HFFc6 (cell line): Measurements from ENCODE around the gene BRDT. TPM values are rescaled to one million over a fixed set of nuclear protein-coding genes. Genes with fewer than 3 reads are reported as not detected.

Source experiments
- DNase-seq: peaks from one replicate; pipeline ENCODE4 v3.0.0-alpha.2; 2018
- H3K27ac Mint-ChIP-seq: 2 replicates; pipeline ENCODE4 v1.8.0; 2020; ENCODE audit warnings: mild to moderate bottlenecking, mixed read lengths
- H3K27me3 Mint-ChIP-seq: 2 replicates; pipeline ENCODE4 v1.8.0; 2021; ENCODE audit warnings: mild to moderate bottlenecking, moderate library complexity, mixed read lengths; ENCODE audit not compliant: insufficient read depth
- H3K36me3 Mint-ChIP-seq: 2 replicates; pipeline ENCODE4 v1.8.0; 2021; ENCODE audit warnings: low read depth, mixed read lengths
- H3K4me1 Mint-ChIP-seq: 2 replicates; pipeline ENCODE4 v1.8.0; 2020; ENCODE audit warnings: low read depth, mixed read lengths
- H3K4me3 Mint-ChIP-seq: 2 replicates; pipeline ENCODE4 v1.8.0; 2020; ENCODE audit warnings: mild to moderate bottlenecking, moderate library complexity, mixed read lengths
- H3K9me3 Mint-ChIP-seq: 2 replicates; pipeline ENCODE4 v1.8.0; 2020; ENCODE audit warnings: mild to moderate bottlenecking, mixed read lengths
- total RNA-seq, 6 experiments: library from RNA; stranded (reverse); fragmentation: NEBNext Ultra II Directional; extraction: Animal tissue kit (Norgen Biotek cat#: 25700); gene quantifications; 2 replicates in 1 of 6; 3 replicates in 5 of 6; pipeline ENCODE4 v1.2.3, GENCODE V29; 2021
- TF ChIP-seq, protein P1 (sequence below): fragments of 200-600 bp; sonication (generic); IDR thresholded peaks from 2 replicates; pipeline ENCODE4 v1.5.0; 2021; ENCODE audit warnings: antibody characterized with exemption, mild to moderate bottlenecking

The BRDT gene
- total RNA-seq, 6 experiments from 2014 or later, result not detected

DNA sequence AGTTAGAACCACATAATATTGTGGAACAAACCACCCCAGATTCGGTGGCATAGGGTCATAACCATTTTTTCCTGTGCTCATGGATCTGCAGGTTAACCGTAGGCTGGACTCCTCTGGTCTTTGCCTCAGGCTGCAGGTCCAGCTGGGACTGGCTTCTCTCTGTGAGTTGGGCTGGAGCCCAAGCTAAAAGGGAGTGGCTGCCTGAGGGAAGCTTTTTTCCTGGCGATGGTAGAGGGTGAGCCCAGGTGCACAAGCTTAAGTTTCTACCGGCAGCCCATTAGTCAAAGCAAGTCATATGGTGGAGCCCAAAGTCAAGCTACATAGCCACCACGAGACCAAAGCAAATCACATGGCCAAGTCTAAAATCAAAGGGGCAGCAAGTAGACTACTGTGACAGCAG lies 94.4 kb downstream of the BRDT start:
- Mint-ChIP-seq H3K4me3 (no peak overlapping the region), H3K36me3 (no peaks in the 10 kb centered on the region), H3K9me3 (no peaks in the 10 kb centered on the region), H3K4me1 (no peaks in the 10 kb centered on the region), H3K27me3 (no peaks in the 10 kb centered on the region), H3K27ac (no peak overlapping the region)
- TF ChIP-seq, protein P1, sequence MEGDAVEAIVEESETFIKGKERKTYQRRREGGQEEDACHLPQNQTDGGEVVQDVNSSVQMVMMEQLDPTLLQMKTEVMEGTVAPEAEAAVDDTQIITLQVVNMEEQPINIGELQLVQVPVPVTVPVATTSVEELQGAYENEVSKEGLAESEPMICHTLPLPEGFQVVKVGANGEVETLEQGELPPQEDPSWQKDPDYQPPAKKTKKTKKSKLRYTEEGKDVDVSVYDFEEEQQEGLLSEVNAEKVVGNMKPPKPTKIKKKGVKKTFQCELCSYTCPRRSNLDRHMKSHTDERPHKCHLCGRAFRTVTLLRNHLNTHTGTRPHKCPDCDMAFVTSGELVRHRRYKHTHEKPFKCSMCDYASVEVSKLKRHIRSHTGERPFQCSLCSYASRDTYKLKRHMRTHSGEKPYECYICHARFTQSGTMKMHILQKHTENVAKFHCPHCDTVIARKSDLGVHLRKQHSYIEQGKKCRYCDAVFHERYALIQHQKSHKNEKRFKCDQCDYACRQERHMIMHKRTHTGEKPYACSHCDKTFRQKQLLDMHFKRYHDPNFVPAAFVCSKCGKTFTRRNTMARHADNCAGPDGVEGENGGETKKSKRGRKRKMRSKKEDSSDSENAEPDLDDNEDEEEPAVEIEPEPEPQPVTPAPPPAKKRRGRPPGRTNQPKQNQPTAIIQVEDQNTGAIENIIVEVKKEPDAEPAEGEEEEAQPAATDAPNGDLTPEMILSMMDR, result no peak
- DNase-seq, result no peak

DNA sequence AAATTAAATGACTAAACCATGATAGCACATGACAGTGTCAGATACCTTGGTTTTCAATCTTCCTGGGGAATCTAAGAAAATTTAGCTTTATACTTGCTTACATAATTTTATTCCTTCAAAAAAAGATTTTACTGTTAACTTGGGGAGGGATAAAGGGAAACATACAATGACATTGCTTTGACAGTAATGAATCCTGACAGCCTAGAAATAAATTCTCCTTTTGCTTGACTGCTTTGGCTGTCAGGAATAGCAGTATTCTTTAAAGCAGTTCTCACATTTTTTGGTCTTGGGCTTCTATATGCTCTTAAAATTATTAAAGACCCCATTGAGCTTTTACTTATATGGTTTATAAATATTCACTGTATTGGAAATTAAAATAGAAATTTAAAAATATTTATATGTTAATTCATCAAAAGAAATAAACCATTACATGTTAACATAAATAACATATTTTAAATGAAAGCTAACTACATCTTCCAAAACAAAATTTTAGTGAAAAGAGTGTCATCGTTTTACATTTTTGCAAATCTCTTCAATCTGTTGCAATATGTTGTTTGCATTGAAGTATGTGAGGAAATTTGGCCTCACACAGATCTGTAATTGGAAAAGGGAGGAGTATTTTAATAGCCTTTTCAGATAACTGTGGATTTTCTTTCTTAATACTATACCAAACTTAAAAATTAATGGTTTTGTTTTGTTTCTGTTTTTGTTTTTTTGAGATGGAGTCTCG lies 96.7 kb downstream of the BRDT start:
- no peak overlapping the region for H3K27ac Mint-ChIP-seq
- no peaks in the 10 kb centered on the region for H3K9me3 Mint-ChIP-seq
- TF ChIP-seq, protein P1, result no peak
- no peak for DNase-seq
- H3K36me3 Mint-ChIP-seq, result no peaks in the 10 kb centered on the region
- no peak overlapping the region for H3K4me3 Mint-ChIP-seq
- H3K27me3 Mint-ChIP-seq, result no peaks in the 10 kb centered on the region
- H3K4me1 Mint-ChIP-seq, result no peaks in the 10 kb centered on the region

DNA sequence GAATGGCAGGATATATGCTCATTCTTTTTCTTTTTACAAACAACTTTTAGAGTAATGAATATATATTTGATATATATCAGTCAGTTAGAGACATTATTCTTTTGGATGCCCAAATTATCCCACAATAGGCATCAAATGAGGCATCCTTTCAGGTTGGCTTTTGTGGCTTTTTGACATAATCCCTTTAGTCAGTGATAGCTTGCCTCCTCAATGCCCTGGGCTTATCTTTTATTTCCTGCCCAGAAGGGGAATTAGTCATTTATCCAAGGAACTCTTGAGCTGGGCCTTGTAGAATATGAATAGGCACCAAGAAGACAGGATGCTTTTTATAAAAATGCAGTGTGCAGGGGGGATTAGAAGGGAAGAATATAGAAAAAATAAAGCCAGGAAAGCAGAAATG lies 102.7 kb downstream of the BRDT start:
- no peak overlapping the region for H3K4me3 Mint-ChIP-seq
- no peaks in the 10 kb centered on the region for H3K9me3 Mint-ChIP-seq
- H3K27ac Mint-ChIP-seq, result no peak overlapping the region
- DNase-seq, result no peak
- no peaks in the 10 kb centered on the region for H3K36me3 Mint-ChIP-seq
- TF ChIP-seq, protein P1, result no peak
- no peaks in the 10 kb centered on the region for H3K4me1 Mint-ChIP-seq
- peaks cover 2% of the 10 kb centered on the region; the same call in 1 of the 2 replicates for H3K27me3 Mint-ChIP-seq

Other genes starting within 250 kb of the BRDT start
- gene TGFBR3, start 63.2 kb upstream of the BRDT start, total RNA-seq, result 10 to 100 TPM in 4 of 6 experiments, 1 to 10 TPM in 2; 5.8 to 21.1 (median 19.0) TPM
- under 1 TPM in 2 of 6 experiments, not detected in 4; 0.21 to 0.31 TPM for gene EPHX4, start 80.6 kb downstream of the BRDT start, total RNA-seq
- gene SETSIP, start 126.0 kb downstream of the BRDT start, total RNA-seq, result not detected
- 1 to 10 TPM in 3 of 6 experiments, under 1 TPM in 3; 0.82 to 1.8 (median 1.0) TPM for gene BTBD8, start 130.9 kb downstream of the BRDT start, total RNA-seq